B cell (primary cell): ENCODE data around the gene IL1R2.

Source experiments
- CTCF ChIP-seq: fragments of 200-600 bp; IDR thresholded peaks from one replicate; pipeline ENCODE4 v1.8.0; 2022; ENCODE audit warnings: antibody characterized with exemption, mild to moderate bottlenecking
- EZH2 ChIP-seq: IDR thresholded peaks from 2 replicates; pipeline ENCODE4 v1.6.1; 2012; ENCODE audit warnings: borderline replicate concordance, low read depth, mild to moderate bottlenecking, moderate library complexity, low read length; ENCODE audit not compliant: insufficient read depth, poor library complexity, severe bottlenecking

DNA sequence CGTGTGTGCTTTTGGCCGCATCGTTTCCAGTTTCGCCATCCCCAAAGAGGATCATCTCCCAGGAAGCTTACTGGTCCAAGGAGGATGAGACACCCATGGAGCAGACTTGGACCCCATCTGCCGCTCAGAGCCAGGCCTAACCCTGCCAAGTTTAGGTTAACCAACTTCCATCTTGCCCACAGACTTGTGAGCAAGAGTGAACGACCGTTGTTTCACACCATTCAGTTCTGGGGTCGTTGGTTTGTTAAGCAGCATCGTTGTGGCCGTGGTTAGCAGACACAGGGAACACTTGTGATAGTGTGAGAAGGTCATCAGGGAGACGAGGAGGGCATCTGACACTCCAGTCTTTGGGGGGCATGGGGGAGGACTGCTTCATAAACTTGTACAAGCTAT lies 15.1 kb downstream of the IL1R2 start:
- TF ChIP-seq CTCF, result no peak
- TF ChIP-seq EZH2, result no peak
